OCI-LY1 (cell line): ENCODE measurements around the gene SPI1.
A peak's percentile ranks its signal among the peaks of the same experiment; 100 is the strongest.

Source experiments
- H2AFZ ChIP-seq: fragments of 200-600 bp; sonication (generic), shearing (Covaris generic); 2 replicates; pipeline ENCODE4 v1.6.0; 2014; ENCODE audit warnings: antibody characterized with exemption, mild to moderate bottlenecking, low read length
- H3F3A ChIP-seq: fragments of 200-600 bp; sonication (generic), shearing (Covaris generic); 2 replicates; pipeline ENCODE4 v1.6.0; 2014; ENCODE audit warnings: mild to moderate bottlenecking, antibody characterized with exemption, low read length, moderate library complexity; ENCODE audit not compliant: insufficient read depth
- H3K27ac ChIP-seq: fragments of 200-600 bp; sonication (generic); 2 replicates; pipeline ENCODE4 v1.5.1; 2014; ENCODE audit warnings: low read length, mixed run types, mild to moderate bottlenecking, low read depth; ENCODE audit not compliant: poor library complexity, severe bottlenecking
- H3K27me3 ChIP-seq: fragments of 200-600 bp; sonication (generic); 2 replicates; pipeline ENCODE4 v1.6.0; 2014; ENCODE audit warnings: antibody characterized with exemption, mild to moderate bottlenecking, low read length, moderate library complexity; ENCODE audit not compliant: insufficient read depth
- H3K36me3 ChIP-seq: fragments of 200-600 bp; sonication (generic); 2 replicates; pipeline ENCODE4 v1.6.1; 2014; ENCODE audit warnings: mild to moderate bottlenecking, antibody characterized with exemption, low read length, moderate library complexity, mixed read lengths; ENCODE audit not compliant: insufficient read depth
- H3K4me1 ChIP-seq: fragments of 200-600 bp; sonication (generic); 2 replicates; pipeline ENCODE4 v1.5.1; 2014; ENCODE audit warnings: mild to moderate bottlenecking, low read length, moderate library complexity; ENCODE audit not compliant: insufficient read depth, severe bottlenecking
- H3K4me2 ChIP-seq: fragments of 200-600 bp; sonication (generic), shearing (Covaris generic); 2 replicates; pipeline ENCODE4 v1.6.1; 2014; ENCODE audit warnings: low read length
- H3K4me3 ChIP-seq: fragments of 200-600 bp; sonication (generic); 2 replicates; pipeline ENCODE4 v1.5.1; 2014; ENCODE audit warnings: low read length, low read depth, mild to moderate bottlenecking, mixed read lengths; ENCODE audit not compliant: poor library complexity, severe bottlenecking
- H3K79me2 ChIP-seq: fragments of 200-600 bp; shearing (Covaris generic); 2 replicates; pipeline ENCODE4 v1.6.1; 2016; ENCODE audit warnings: mixed run types, low read length, mixed read lengths; ENCODE audit not compliant: insufficient read depth
- H3K9ac ChIP-seq: fragments of 200-600 bp; sonication (generic), shearing (Covaris generic); 2 replicates; pipeline ENCODE4 v1.6.1; 2014; ENCODE audit warnings: mild to moderate bottlenecking, low read length, mixed read lengths
- H3K9me2 ChIP-seq: fragments of 200-600 bp; sonication (generic), shearing (Covaris generic); 2 replicates; pipeline ENCODE4 v1.6.1; 2014; ENCODE audit warnings: low read depth, mild to moderate bottlenecking, low read length, mixed read lengths
- H3K9me3 ChIP-seq: fragments of 200-600 bp; shearing (Covaris generic); 2 replicates; pipeline ENCODE4 v1.6.1; 2014; ENCODE audit warnings: low read length, mixed read lengths
- H4K20me1 ChIP-seq: fragments of 200-600 bp; sonication (generic), shearing (Covaris generic); 2 replicates; pipeline ENCODE4 v1.6.0; 2016; ENCODE audit warnings: mild to moderate bottlenecking, low read length; ENCODE audit not compliant: insufficient read depth
- EZH2 ChIP-seq: fragments of 200-600 bp; sonication (generic), shearing (Covaris generic); IDR thresholded peaks from 2 replicates; pipeline ENCODE4 v1.8.0; 2017; ENCODE audit warnings: borderline replicate concordance, mixed run types, mild to moderate bottlenecking, antibody characterized with exemption, low read length, moderate library complexity, mixed read lengths
- TF ChIP-seq, protein P1 (sequence below): fragments of 200-600 bp; sonication (generic), shearing (Covaris generic); IDR thresholded peaks from 2 replicates; pipeline ENCODE4 v1.5.1; 2017; ENCODE audit warnings: mild to moderate bottlenecking, antibody characterized with exemption, low read length, moderate library complexity, mixed read lengths

The SPI1 gene

DNA sequence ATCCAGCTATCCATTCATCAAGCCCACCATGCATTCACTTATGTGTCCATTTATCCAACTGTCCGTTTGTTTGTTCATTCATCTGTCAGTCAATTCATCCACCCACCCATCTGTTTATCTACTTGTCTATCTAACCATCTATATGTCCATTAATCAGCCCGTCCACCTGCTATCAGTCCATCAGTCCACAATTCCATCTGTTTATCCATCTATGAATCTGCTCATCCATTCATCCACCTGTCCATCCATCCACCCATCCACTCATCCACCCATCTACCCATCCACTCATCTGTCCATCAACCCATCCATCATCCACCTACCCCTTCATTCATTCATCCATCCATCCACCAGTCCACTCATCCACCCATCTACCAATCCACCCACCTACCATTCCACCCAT, 970 bp upstream of the SPI1 start:
- H3K27me3 ChIP-seq = no peaks in the 10 kb centered on the region
- no peak overlapping the region for H3K4me2 ChIP-seq
- H3K9ac ChIP-seq = no peak overlapping the region
- H4K20me1 ChIP-seq = no peaks in the 10 kb centered on the region
- no peak overlapping the region for H2AFZ ChIP-seq
- H3K79me2 ChIP-seq = peaks cover 14% of the 10 kb centered on the region; the same call in 1 of the 2 replicates
- peaks cover 40% of the 10 kb centered on the region for H3K4me1 ChIP-seq
- H3K9me3 ChIP-seq = no peaks in the 10 kb centered on the region
- peak overlapping the region; percentile 90 for H3K27ac ChIP-seq
- no peaks in the 10 kb centered on the region for H3F3A ChIP-seq
- H3K9me2 ChIP-seq = no peaks in the 10 kb centered on the region
- peaks cover 9% of the 10 kb centered on the region; the same call in 1 of the 2 replicates for H3K36me3 ChIP-seq
- TF ChIP-seq EZH2 = no peak
- TF ChIP-seq, protein P1, sequence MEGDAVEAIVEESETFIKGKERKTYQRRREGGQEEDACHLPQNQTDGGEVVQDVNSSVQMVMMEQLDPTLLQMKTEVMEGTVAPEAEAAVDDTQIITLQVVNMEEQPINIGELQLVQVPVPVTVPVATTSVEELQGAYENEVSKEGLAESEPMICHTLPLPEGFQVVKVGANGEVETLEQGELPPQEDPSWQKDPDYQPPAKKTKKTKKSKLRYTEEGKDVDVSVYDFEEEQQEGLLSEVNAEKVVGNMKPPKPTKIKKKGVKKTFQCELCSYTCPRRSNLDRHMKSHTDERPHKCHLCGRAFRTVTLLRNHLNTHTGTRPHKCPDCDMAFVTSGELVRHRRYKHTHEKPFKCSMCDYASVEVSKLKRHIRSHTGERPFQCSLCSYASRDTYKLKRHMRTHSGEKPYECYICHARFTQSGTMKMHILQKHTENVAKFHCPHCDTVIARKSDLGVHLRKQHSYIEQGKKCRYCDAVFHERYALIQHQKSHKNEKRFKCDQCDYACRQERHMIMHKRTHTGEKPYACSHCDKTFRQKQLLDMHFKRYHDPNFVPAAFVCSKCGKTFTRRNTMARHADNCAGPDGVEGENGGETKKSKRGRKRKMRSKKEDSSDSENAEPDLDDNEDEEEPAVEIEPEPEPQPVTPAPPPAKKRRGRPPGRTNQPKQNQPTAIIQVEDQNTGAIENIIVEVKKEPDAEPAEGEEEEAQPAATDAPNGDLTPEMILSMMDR = no peak
- no peak overlapping the region for H3K4me3 ChIP-seq

DNA sequence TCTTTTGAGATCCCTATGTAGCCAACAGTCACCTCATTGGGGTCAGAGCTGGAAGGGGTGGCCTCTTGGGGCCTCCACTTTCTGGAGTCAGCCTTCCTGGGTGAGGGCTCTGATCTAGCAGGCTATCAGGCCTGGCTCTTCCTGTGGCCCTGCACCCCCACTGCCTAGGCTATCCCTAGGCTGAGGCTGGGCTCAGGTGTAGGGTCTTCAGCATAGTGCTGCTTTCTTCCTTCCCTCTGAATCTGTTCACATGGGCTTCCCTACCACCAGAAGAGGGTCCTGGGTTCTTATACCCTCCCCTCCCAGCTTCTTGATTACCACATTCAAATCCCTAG, 456 bp upstream of the SPI1 start:
- H3K27me3 ChIP-seq = no peaks in the 10 kb centered on the region
- peak overlapping the region; percentile 90 for H3K27ac ChIP-seq
- H3K4me3 ChIP-seq = peak overlapping the region; percentile 86
- peaks cover 13% of the 10 kb centered on the region; the same call in 1 of the 2 replicates for H3K36me3 ChIP-seq
- H3K9ac ChIP-seq = peak overlapping the region; percentile 89
- H3K4me2 ChIP-seq = peak overlapping the region; percentile 71
- H3K9me2 ChIP-seq = no peaks in the 10 kb centered on the region
- H4K20me1 ChIP-seq = no peaks in the 10 kb centered on the region
- H3K9me3 ChIP-seq = no peaks in the 10 kb centered on the region
- peaks cover 14% of the 10 kb centered on the region; the same call in 1 of the 2 replicates for H3K79me2 ChIP-seq
- peaks cover 45% of the 10 kb centered on the region for H3K4me1 ChIP-seq
- no peak for TF ChIP-seq EZH2
- TF ChIP-seq, protein P1 = no peak
- H2AFZ ChIP-seq = no peak overlapping the region
- no peaks in the 10 kb centered on the region for H3F3A ChIP-seq

DNA sequence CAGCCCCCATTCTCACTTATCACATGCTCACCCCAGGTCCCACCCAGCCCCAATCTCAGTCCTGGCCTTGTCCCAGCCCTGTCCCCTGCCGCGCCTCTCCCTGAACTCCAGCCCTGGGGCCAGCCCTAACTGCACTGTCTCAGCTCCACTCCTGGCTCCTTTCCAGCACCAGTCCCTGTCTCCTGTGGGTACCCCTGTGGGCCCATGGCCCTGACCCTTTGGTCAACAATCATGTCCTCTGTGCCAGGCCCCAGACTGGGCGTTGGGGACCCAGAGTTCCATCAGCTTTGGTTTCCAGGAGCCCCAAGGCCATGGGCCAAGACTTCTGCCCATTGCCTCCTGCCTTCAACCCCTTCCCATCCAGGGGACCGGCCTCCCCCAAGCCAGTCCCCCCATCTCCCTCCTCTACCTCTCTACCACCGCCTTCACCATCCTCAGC, 757 bp downstream of the SPI1 start:
- H3K4me2 ChIP-seq = peak overlapping the region; percentile 71
- H4K20me1 ChIP-seq = no peaks in the 10 kb centered on the region
- H2AFZ ChIP-seq = no peak overlapping the region

More for the DNA sequence above, 757 bp downstream of the SPI1 start:
- H3K9me3 ChIP-seq = no peaks in the 10 kb centered on the region
- H3K27me3 ChIP-seq = no peaks in the 10 kb centered on the region
- H3K36me3 ChIP-seq = peaks cover 21% of the 10 kb centered on the region
- H3K9ac ChIP-seq = peak overlapping the region; percentile 89
- H3F3A ChIP-seq = no peaks in the 10 kb centered on the region
- no peak for TF ChIP-seq EZH2
- TF ChIP-seq, protein P1 = no peak
- H3K4me3 ChIP-seq = peak overlapping the region; percentile 86
- peaks cover 45% of the 10 kb centered on the region for H3K4me1 ChIP-seq
- peaks cover 14% of the 10 kb centered on the region; the same call in 1 of the 2 replicates for H3K79me2 ChIP-seq
- peak overlapping the region; percentile 90 for H3K27ac ChIP-seq
- no peaks in the 10 kb centered on the region for H3K9me2 ChIP-seq
